Measurements from ENCODE around the gene CHCHD4.

CHCHD4 gene

DNA sequence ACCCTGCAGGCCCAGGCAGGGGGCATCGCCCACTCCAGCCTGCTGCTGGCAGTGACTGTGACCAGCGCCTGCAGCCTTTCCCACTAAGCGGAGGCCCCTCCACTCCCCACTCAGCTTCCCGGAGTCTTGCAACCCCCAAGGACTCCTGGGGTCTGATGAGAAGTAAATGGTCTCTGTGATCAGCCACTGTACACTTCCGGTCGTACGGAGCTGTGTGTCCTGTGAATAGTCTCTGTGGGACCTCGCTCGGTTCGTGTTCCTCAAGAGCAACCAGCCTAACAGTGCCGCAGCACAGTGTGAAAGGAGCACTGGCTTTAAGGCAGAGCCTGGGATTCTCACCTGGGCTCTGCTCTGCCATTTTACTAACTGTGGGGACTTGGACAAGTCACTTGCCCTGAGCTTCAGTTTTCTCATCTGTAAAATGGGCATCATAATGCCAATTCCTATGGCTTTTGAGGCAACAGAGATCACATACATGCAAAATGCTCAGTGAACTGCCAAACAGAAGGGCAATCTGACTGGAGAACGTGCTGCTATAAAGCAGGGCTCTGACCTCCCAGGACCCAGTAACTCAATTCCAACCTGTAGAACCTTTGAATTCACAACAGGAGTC is 26.9 kb upstream of the CHCHD4 start:
- intact Hi-C loops (cut with DNase I) = no loop called here
- peak in 1 of 42 donors; percentile 26 for DNase-seq

DNA sequence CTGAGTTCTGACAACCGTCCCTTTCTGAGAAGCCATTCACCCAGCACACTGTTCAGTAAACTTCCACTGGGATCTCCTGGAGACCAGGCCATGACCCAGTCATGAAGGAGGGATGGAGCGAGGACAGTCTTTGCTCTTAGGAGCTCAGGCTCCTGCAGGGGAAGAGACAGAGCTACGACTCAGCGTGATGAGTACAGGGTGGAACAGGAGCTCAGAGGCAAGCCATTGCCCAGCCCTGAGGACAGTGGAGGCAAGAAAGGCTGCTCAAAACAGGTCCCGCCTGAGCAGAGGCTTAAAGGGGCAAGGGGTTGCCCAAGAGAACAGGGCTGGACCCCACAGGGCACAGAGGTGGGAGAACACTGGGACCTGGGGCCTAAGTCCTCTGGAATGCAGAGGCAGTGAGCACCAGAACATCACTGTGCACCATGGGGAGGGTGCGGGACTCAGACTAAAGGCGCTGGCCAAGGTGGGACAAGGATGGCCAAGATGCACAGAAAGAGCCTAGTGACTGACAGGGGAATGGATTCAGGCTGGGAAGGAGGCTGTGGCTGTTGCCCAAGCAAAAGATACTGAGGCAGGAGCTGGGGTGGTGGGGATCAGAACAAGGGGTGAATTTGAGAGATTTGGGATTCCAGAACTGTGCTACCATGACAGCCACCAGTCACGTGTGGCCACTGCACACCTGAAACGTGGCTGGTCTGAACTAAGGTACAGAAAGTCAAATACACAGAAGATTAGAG is 26.0 kb upstream of the CHCHD4 start:
- peak in 2 of 42 donors; percentile 21 to 38 for DNase-seq
- intact Hi-C loops (cut with DNase I) = no loop called here

DNA sequence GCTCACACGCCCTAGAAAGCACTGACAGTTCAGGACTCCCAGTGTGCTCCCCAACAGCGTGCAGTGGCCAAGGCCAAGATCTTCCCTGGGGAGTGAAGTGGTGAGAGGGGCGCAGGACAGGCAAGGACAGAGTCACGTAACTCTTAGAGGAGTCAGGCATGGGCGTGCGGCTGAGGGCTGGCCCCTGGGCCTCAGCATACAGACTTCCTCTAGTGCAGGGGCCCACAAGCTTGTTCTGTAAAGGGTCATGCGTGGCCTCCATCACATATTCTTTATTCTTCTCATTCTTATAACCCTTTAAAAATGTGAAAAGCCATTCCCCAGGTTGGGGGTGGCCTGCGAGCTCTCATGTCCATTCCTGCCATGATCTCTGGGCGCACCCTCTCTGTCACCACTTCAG is 25.4 kb upstream of the CHCHD4 start:
- intact Hi-C loops (cut with DNase I) = no loop called here
- DNase-seq = peak in 2 of 42 donors; percentile 21 to 35

DNA sequence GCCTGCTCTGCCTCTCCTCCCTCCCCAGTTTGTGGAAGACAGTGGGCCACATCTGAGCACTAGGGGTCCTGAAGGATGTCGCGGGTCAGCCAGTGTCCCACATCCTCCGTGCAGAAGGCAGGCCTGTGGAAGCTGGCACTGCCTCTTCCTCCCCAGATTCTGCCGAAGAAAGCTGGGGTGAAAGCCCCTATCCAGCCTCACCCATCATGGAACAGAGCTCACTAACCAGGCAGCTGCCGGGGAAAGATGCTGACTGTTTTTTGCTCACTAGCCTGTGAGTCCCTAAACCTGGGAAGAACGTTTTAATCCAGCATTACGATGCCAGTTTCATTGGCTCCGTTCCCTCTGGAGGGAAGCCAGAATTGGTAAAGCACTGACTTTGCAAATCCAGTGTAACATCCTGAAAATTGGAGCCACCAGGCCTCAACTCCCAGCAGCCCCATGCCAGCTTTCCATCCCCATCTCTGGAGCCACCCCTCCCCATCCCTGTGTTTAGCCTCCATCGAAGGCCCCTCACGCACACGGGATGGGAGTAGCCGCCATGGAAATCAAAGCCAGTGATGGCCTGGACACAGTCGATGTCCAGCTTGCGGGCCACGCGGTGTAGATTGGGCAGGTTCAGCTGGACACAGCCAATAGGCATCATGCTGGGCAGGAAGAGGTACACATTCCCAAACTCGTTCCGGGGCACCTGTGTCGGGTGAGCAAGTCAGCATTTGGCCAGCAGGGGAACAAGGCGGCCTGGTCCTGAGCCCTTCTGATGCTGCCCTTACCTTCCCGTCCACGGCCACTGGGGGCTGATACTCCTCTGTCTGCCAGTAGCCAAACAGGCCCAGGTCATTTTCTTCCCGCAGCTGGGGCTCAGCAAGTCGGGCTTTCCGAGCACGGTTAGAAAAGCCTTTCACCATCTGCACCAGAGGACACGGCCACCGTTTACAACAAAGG is 23.6 kb upstream of the CHCHD4 start:
- intact Hi-C loops (cut with DNase I) = no loop called here
- DNase-seq = peak in 1 of 42 donors; percentile 43

DNA sequence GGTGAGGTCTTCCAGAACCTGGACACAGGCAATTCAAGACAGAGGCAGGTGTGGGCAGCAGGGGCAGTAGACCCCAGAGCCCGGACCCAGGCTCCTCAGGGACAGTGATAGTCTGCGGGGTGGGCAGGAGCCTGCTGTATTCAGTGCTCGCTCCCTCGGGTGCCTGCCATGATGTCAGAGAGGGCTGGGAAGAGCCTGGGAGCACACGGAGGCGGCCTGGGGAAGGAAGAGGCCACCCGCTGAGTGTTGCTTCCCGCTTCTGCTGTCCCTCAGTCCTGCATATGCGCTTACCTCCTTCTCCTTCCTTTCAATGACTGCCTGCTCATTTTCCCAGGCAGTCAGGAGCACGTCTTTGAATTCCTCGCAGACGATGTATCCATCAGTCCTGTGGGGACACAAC is 22.9 kb upstream of the CHCHD4 start:
- intact Hi-C loops (cut with DNase I) = no loop called here
- peak in 2 of 42 donors; percentile 6 to 41 for DNase-seq

DNA sequence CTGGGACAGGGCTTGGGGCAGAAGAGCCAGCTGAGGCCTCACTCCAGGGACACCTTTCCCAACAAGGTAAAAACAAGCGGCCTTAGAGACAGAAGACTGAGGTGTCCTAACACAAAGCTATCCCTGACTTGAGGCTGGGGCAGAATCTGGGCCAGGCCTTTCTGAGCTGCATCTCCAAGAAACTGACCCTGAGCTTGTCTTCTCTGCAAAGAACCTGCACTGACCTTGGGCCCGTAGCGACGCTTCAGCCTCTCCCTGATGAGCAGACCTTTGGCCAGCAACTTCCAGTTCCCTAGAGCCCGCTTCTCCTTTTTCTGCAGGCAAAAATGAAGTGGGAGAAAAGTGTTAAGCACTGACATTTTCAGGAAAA is 22.4 kb upstream of the CHCHD4 start:
- intact Hi-C loops (cut with DNase I) = no loop called here
- peak in 1 of 42 donors; percentile 14 for DNase-seq

DNA sequence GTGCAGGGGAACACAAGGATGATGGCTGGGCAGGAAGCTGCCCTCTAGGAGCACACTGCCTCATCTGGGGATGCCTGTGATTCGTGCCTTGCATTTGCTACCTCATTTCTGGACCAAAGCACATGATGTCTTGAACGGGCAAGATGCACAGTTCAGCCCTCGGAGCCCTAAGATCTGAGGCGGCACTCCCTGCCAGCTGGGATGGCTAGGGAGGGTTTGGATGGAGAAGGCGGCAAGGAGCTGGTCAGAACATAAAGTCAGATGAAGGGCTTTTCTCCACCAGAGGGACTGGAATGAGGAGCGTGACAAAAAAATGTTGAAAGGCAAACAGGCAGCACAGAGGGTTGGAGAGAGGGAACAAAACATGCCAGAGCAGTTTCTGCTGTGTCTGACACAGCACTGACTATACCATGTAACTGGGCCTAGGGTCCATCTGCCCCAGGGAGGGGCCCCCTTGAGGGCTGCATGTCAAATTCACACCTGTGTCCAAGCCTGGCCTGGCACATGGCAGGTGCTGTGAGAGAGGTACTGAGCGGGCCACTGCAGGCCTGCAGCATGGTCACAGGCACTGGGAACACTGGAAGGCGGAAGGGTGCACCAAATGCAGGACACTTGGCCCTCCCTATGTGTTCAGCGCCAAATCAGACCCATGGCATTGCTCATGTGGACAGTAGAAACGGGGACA is 21.9 kb upstream of the CHCHD4 start:
- peak in 2 of 42 donors; percentile 9 to 37 for DNase-seq
- intact Hi-C loops (cut with DNase I) = no loop called here

DNA sequence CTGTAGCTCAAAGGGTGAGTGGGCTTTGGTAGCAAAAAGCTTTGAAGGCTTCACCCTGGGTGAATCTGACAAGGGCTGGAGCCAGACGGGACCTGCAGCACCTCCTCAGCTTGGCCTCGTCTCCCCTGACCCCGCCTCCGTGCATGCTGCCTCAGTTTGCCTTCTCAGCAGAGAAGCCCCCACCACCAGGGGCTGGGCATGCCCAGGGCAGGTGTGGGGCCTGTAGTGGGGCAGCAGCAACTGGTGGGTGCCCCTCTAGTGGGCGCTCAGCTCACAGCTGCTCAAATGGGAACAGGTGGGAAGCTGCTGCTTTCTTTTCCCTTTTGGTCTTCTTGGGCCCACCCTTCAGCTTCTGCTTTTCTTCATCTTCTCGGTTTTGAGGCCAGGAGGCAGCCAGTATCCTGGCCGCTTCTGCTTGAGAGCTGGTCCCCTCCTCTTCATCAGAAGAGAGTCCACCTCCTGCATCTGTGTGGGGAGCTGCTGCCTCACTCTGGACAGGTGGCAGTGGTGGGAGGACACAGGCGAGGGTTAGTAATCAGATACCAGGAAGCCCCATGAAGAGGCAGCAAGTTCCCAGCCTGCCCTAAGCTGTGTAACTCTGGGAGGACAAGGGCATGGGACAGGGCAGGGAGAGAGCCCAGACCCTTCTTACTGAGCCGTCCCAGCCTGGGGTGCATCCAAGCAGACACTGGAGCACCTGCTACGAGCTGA is 21.2 kb upstream of the CHCHD4 start:
- intact Hi-C loops (cut with DNase I) = no loop called here
- no peak for DNase-seq

DNA sequence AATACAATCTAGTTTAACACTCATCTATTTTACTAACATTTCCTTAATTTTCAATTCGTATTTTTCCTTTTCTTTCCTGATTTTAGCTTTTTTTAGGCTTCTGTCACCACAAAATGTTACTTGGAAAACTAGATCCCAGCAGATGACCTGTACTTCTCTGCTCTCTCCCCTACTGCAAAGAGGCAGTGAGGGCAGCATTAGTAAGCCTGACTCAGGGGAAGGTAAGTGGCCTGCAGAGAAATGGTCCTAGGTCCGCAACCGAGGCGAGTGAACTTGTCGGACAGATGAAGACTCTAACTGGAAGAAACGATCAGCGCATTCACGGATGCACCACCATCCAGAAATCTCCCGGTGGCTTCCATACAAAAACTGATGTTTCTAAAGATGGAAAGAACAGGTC is 20.6 kb upstream of the CHCHD4 start:
- intact Hi-C loops (cut with DNase I) = no loop called here
- no peak for DNase-seq

DNA sequence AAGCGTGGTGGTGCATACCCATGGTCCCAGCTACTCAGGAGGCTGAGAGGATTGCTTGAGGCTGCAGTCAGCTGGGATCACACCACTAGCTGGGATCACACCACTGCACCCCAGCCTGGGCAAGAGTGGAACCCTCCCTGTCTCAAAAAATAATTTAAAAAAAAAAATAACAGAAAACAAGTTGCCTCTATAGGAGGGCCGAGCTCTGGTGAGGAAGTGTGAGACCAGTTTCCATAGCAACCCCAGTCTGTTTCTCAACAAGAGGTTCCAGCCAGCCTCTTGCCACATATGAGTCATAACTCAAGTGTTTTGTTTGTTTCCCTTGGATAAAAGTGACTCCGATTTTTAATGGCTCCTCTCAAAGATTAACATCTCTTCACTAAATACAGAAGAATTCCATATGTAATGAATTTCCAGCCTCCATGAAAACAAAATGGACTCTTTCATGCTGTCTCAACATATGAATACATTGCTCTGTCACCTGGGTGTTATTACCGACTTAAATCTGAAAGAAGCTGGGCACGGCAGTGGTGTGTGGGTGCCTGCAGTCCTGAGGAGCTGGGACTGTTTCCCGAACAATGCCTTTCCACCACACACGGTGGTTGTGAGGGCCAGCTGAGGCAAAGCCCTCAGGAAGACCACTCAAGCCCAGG is 19.9 kb upstream of the CHCHD4 start:
- peak in 25 of 42 donors; percentile 12 to 87 (median 52) for DNase-seq
- intact Hi-C loops (cut with DNase I) = no loop called here

DNA sequence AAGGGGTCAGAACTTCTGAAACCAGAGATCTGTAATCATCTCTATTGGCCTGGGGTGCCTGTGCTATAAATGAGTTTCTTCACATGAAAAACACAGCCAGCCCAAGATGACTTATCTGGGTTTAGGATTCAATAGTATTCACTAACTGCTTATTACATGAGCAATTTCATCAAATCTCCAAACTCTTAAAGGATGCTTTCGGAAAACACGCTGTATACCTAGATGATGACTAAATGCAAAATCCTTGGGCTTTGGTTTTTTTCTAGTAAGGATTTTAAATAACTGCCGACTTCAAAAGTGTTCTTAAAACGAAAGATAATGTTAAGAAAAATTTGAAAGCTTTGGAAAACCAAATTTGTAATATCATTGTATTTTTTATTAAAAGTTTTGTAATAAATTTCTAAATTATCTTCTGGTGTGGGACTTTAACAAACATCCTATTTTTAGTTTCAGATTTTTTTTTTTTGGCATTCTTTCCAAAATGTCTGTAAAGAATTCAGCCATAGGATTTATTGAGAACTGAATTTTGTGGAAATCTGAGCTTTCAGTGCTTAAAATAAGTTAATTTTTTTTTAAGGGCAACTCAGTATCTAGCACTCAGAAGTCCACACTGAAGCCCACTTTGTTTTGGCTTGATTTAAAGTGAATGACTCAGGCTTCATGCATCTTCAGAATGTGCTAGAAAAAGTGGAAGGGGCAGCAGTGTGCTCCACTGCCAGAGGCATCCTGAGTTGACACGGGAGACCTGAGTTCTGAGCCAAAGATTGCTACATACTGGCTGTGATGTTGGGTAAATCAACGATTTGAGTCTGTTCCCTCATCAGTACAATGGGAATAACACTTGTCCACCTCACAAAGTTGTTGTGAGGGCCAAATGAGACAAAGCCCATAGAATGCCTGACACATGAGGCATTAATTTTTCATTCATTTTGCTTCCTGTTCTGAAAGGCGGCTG is 18.9 kb upstream of the CHCHD4 start:
- intact Hi-C loops (cut with DNase I) = no loop called here
- no peak for DNase-seq

DNA sequence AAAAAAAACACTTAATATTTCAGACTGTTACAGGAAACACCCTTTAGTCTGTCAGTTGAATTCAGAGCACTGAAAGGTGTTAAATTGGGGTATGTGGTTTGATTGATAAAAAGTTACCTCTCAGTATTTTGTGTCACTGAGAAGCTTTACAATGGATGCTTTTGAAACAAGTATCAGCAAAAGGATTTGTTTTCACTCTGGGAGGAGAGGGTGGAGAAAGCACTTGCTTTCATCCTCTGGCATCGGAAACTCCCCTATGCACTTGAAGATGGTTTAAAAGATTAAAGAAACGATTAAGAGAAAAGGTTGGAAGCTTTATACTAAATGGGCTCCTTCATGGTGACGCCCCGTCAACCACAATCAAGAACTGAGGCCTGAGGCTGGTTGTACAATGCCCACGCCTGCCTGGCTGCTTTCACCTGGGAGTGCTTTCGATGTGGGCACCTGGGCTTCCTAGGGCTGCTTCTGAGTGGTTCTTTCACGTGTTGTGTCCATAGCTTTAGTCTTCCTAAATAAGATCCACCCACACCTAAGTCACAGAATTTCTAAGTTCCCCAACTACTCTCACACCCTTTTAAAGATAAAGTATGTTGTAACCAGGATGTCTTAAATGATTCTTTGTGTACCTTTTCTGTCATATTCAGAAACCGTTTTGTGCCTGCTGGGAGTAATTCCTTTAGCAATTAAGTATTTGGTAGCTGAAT is 18.0 kb upstream of the CHCHD4 start:
- intact Hi-C loops (cut with DNase I) = no loop called here
- DNase-seq = no peak

DNA sequence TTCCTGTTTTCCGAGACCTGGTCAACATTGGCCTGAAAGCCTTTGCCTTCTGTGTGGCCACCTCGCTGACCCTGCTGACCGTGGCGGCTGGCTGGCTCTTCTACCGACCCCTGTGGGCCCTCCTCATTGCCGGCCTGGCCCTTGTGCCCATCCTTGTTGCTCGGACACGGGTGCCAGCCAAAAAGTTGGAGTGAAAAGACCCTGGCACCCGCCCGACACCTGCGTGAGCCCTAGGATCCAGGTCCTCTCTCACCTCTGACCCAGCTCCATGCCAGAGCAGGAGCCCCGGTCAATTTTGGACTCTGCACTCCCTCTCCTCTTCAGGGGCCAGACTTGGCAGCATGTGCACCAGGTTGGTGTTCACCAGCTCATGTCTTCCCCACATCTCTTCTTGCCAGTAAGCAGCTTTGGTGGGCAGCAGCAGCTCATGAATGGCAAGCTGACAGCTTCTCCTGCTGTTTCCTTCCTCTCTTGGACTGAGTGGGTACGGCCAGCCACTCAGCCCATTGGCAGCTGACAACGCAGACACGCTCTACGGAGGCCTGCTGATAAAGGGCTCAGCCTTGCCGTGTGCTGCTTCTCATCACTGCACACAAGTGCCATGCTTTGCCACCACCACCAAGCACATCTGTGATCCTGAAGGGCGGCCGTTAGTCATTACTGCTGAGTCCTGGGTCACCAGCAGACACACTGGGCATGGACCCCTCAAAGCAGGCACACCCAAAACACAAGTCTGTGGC is 17.1 kb upstream of the CHCHD4 start:
- peak in 2 of 42 donors; percentile 31 to 39 for DNase-seq
- intact Hi-C loops (cut with DNase I) = no loop called here

DNA sequence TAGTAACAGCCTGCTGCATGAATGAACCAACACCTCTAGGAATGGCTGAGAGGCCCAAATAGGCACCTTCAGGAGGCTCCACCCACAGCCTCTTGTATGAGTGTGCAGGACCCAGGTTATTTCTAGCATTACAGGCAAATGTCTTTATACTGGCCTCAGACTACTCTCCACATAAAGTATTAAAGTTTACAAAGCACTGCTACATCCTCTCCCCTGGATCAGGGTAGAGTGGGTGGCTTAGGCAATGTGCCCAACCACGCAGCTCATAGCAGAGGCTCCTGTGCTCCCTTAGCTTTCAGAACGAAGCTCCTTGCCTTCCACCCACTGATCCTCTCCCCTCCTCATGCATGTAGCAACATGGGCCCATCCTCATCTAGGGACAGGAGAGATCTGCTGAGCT is 16.5 kb upstream of the CHCHD4 start:
- intact Hi-C loops (cut with DNase I) = no loop called here
- peak in 30 of 42 donors; percentile 19 to 84 (median 51) for DNase-seq

DNA sequence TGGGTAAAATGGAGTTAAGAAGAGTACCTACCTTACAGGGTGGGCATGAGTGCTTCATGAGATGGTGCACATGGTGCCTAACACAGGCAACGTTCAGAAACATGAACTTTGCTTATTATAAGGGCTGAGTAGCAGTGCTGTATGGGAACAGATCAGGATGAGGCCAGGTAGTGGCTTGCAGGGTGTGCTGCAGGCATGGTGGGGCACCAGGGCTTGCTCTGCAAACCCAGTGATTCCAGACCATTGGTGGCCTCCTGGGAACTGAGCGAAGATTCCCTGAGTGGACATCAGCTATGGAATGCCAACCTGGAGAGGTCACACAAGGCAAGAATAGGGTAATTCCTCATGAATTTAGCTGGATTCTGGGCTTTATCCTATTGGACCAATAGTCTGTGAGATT is 16.0 kb upstream of the CHCHD4 start:
- intact Hi-C loops (cut with DNase I) = no loop called here
- no peak for DNase-seq

DNA sequence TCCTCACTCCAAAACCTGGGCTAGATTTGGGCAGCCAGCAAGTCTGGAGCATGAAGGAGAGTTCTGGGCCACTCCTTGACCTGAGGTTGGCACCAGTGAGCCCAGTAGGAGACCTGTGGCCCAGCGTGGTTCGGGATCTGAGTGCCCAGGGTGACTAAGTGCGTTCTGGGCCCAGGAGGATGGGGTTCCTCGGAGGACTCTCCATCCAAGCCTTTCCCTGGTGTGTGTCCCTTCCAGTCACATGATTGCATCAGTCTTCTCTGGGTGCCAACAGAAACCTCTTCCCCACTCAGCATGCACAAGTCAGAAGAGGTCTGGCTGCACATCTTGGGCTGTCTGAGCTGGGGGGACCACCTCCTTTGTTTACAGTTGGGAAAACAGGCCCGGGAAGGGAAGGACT is 15.1 kb upstream of the CHCHD4 start:
- intact Hi-C loops (cut with DNase I) = no loop called here
- DNase-seq = no peak

All from head of caudate nucleus (tissue), 42 donors.